NCI-H748 (cell line): Measurements from ENCODE around the gene BCAP31.
"Not testable (repeated sequence)": the region's sequence is repeated elsewhere in the genome, so short reads cannot be mapped to it uniquely, and the experiment has no call there.

Experiments
- DNase-seq: peaks from one replicate; lab custom pipeline; 2025; ENCODE audit not compliant: unreplicated experiment; lab: John Stamatoyannopoulos, UW

The BCAP31 gene

GRCh38 chrX:153684467-153685155, 39.6 kb downstream of the BCAP31 start:
- DNase-seq, result peak; percentile 11

GRCh38 chrX:153683486-153683885, 40.7 kb downstream of the BCAP31 start:
- DNase-seq, result not testable (repeated sequence)

GRCh38 chrX:153681175-153681574, 43.0 kb downstream of the BCAP31 start:
- DNase-seq, result no peak

- no peak for DNase-seq
Observed at GRCh38 chrX:153674219-153674851, 49.9 kb downstream of the BCAP31 start.

- peak; percentile 28 for DNase-seq
Observed at GRCh38 chrX:153673428-153674218, 50.6 kb downstream of the BCAP31 start, which contains the start of gene PNCK. TSS of gene PNCK (minus strand) at chrX:153673813. CDS start at chrX:153673076, 737 bp downstream.

- peak; percentile 27 for DNase-seq
Observed at GRCh38 chrX:153672531-153673427, 51.4 kb downstream of the BCAP31 start.

- DNase-seq, result no peak
Observed at GRCh38 chrX:153671589-153672530, 52.3 kb downstream of the BCAP31 start.

- no peak for DNase-seq
Observed at GRCh38 chrX:153670748-153671588, 53.2 kb downstream of the BCAP31 start.

GRCh38 chrX:153669901-153670731, 54.1 kb downstream of the BCAP31 start:
- DNase-seq, result no peak

GRCh38 chrX:153669174-153669890, 54.9 kb downstream of the BCAP31 start:
- peak; percentile 30 for DNase-seq

GRCh38 chrX:153668423-153669173, 55.6 kb downstream of the BCAP31 start:
- DNase-seq, result no peak

- DNase-seq, result peak; percentile 72
Observed at GRCh38 chrX:153667956-153668396, 56.2 kb downstream of the BCAP31 start.

GRCh38 chrX:153667281-153667955, 56.8 kb downstream of the BCAP31 start:
- no peak for DNase-seq

- DNase-seq, result no peak
Observed at GRCh38 chrX:153665726-153666306, 58.4 kb downstream of the BCAP31 start.

GRCh38 chrX:153662266-153662665, 61.9 kb downstream of the BCAP31 start:
- peak; percentile 51 for DNase-seq

GRCh38 chrX:153659268-153659667, 64.9 kb downstream of the BCAP31 start:
- DNase-seq, result no peak
